Stimulated activated naive CD4-positive, alpha-beta T cell (primary cell): Measurements from ENCODE around the gene MNS1.
A peak's percentile ranks its signal among the peaks of the same experiment; 100 is the strongest.
"Not testable (repeated sequence)": the region's sequence is repeated elsewhere in the genome, so short reads cannot be mapped to it uniquely, and the experiment has no call there.

ENCODE experiments used
- DNase-seq, 6 experiments: peaks; one replicate each; lab custom pipeline; 2025; lab: John Stamatoyannopoulos, UW

Gene MNS1

GRCh38 chr15:56445746-56446145 is 19.2 kb downstream of the MNS1 start:
- DNase-seq = no peak

GRCh38 chr15:56442354-56442753 is 22.6 kb downstream of the MNS1 start:
- DNase-seq = no peak

- no peak for DNase-seq
Observed at GRCh38 chr15:56440214-56440770, 24.6 kb downstream of the MNS1 start.

GRCh38 chr15:56432304-56432703 is 32.6 kb downstream of the MNS1 start:
- DNase-seq = no peak

- peak in 1 of 6 experiments; percentile 11 for DNase-seq
Observed at GRCh38 chr15:56428821-56429458, 36.0 kb downstream of the MNS1 start.

GRCh38 chr15:56425976-56426375 is 39.0 kb downstream of the MNS1 start:
- DNase-seq = no peak

GRCh38 chr15:56425276-56425675 is 39.7 kb downstream of the MNS1 start:
- DNase-seq = no peak

GRCh38 chr15:56413114-56413733 is 51.7 kb downstream of the MNS1 start:
- DNase-seq = not testable (repeated sequence)

- DNase-seq = no peak
Observed at GRCh38 chr15:56411122-56411749, 53.7 kb downstream of the MNS1 start.

- no peak for DNase-seq
Observed at GRCh38 chr15:56410721-56411120, 54.2 kb downstream of the MNS1 start.

GRCh38 chr15:56399209-56399608 is 65.7 kb downstream of the MNS1 start:
- DNase-seq = not testable (repeated sequence)

GRCh38 chr15:56397325-56397724 is 67.6 kb downstream of the MNS1 start:
- DNase-seq = not testable (repeated sequence)

GRCh38 chr15:56394909-56395308 is 70.0 kb downstream of the MNS1 start:
- no peak for DNase-seq

- no peak for DNase-seq
Observed at GRCh38 chr15:56393277-56393676, 71.7 kb downstream of the MNS1 start.

GRCh38 chr15:56390739-56391267 is 74.1 kb downstream of the MNS1 start:
- no peak for DNase-seq

- DNase-seq = no peak
Observed at GRCh38 chr15:56385908-56386307, 79.0 kb downstream of the MNS1 start.

GRCh38 chr15:56383010-56383409 is 81.9 kb downstream of the MNS1 start:
- DNase-seq = no peak
